NOMO-1 treated with DMSO at 0.1 percent for 48 hours (cell line): Measurements from ENCODE around the gene NUAK2.

Source experiments
- DNase-seq: peaks from one replicate; lab custom pipeline; 2025; ENCODE audit not compliant: unreplicated experiment; lab: John Stamatoyannopoulos, UW

NUAK2 gene

GRCh38 chr1:205259324-205259832 lies 62.2 kb downstream of the NUAK2 start:
- DNase-seq = no peak

- DNase-seq = no peak
These were observed 62.8 kb downstream of the NUAK2 start for GRCh38 chr1:205258719-205259118.

GRCh38 chr1:205258261-205258691 lies 63.3 kb downstream of the NUAK2 start:
- no peak for DNase-seq

GRCh38 chr1:205257735-205258134 lies 63.8 kb downstream of the NUAK2 start:
- no peak for DNase-seq

GRCh38 chr1:205256951-205257625 lies 64.5 kb downstream of the NUAK2 start:
- DNase-seq = no peak

GRCh38 chr1:205255941-205256780 lies 65.4 kb downstream of the NUAK2 start:
- peak; percentile 73 for DNase-seq
